Right atrium auricular region (tissue), 2 donors: ENCODE results near the gene REG4. TPM values are rescaled to one million over a fixed set of nuclear protein-coding genes. Genes with fewer than 3 reads are reported as not detected.
"Not testable (repeated sequence)": the region's sequence is repeated elsewhere in the genome, so short reads cannot be mapped to it uniquely, and the experiment has no call there.

Source experiments
- DNase-seq: peaks from one replicate; pipeline ENCODE4 v3.0.0-alpha.2; 2019; ENCODE audit warnings: low spot score
- H3K27ac ChIP-seq, 2 donors: fragments of 200-600 bp; sonication (generic); 1 replicate in 1 of 2; 2 replicates in 1 of 2; pipeline ENCODE4 v1.5.1; 2016 to 2019
- H3K27me3 ChIP-seq, 2 donors: fragments of 200-600 bp; sonication (generic); one replicate each; pipeline versions ENCODE4 v1.5.1 to v1.6.0; 2017 to 2019
- H3K36me3 ChIP-seq: fragments of 200-600 bp; sonication (generic); one replicate; pipeline ENCODE4 v1.5.1; 2016
- H3K4me1 ChIP-seq, 2 donors: fragments of 200-600 bp; sonication (generic); one replicate each; pipeline versions ENCODE4 v1.5.1 to v1.6.0; 2017 to 2019
- H3K4me3 ChIP-seq, 2 donors: fragments of 200-600 bp; sonication (generic); 1 replicate in 1 of 2; 2 replicates in 1 of 2; pipeline ENCODE4 v1.5.1; 2017 to 2019; ENCODE audit warnings: mild to moderate bottlenecking in 1 of 2, moderate library complexity in 1 of 2
- H3K9me3 ChIP-seq, 2 donors: fragments of 200-600 bp; sonication (generic); one replicate each; pipeline ENCODE4 v1.5.1; 2019
- CTCF ChIP-seq, 2 donors: fragments of 200-600 bp; sonication (generic); IDR thresholded peaks; one replicate each; pipeline ENCODE4 v1.5.1; 2019; ENCODE audit warnings: antibody characterized with exemption in 2 of 2
- total RNA-seq, 2 donors: library from RNA; depleted of rRNA; stranded (reverse); fragments of >200 nt; gene quantifications; one replicate each; pipeline ENCODE4 v1.1.0, GENCODE V29; 2016

Gene REG4
- total RNA-seq, 2 donors from 2014 or later: not detected

DNA sequence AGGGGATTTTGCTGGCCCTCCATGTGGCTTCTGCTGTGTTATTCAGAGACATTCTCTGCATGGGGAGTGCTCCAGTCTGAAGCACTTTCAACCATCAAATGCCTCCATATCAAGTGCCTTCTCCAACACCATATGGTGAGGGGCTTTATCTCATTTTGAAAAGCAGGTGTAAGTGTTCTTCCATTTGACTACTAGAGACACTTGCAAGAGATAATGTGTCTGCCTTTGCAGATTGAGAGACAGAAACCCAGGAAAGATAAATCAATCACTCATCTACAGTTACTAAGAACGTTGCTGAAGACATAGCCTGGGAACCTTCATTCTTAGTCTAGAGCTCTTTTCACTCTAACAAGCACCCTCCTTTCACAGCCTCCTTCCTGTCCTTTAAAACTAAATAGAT, 29.5 kb upstream of the REG4 start:
- Histone ChIP-seq H3K4me3 (no peak overlapping the region), H3K36me3 (no peaks in the 10 kb centered on the region), H3K27me3 (no peaks in the 10 kb centered on the region), H3K4me1 (no peaks in the 10 kb centered on the region), H3K27ac (no peak overlapping the region), H3K9me3 (no peaks in the 10 kb centered on the region)
- no peak for DNase-seq
- TF ChIP-seq CTCF (IDR thresholded peaks at IDR 0.05): no peak

GRCh38 chr1:119838236-119838635, 27.0 kb upstream of the REG4 start:
- Histone ChIP-seq H3K36me3 (no peaks in the 10 kb centered on the region), H3K27ac (no peak overlapping the region), H3K27me3 (no peaks in the 10 kb centered on the region), H3K9me3 (no peaks in the 10 kb centered on the region), H3K4me1 (no peaks in the 10 kb centered on the region), H3K4me3 (no peak overlapping the region)
- TF ChIP-seq CTCF (IDR thresholded peaks at IDR 0.05): no peak
- no peak for DNase-seq

DNA sequence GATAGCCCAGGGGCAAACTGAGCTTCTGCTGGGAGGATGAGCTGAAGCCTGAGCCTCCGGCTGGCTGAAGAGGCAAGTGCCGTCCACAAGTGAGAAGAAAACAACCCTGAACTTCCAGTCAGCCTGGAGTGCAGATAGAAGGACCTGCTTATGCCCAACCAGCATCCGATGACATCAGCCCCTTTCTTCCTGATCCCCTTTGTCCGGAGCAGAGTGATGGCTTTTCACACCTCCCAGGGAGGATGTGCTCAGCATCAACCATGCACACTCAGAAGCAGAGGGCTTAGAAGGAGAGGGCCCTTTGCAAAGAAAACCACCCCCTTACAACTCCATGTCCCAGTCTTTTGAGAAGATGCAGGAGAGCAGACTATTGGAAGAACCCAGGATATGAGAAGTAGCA, 23.7 kb upstream of the REG4 start:
- H3K4me1 ChIP-seq: no peaks in the 10 kb centered on the region
- H3K36me3 ChIP-seq: no peaks in the 10 kb centered on the region
- no peak for TF ChIP-seq CTCF (IDR thresholded peaks at IDR 0.05)
- no peak overlapping the region for H3K4me3 ChIP-seq
- H3K27ac ChIP-seq: no peak overlapping the region
- DNase-seq: no peak
- H3K27me3 ChIP-seq: no peaks in the 10 kb centered on the region
- H3K9me3 ChIP-seq: no peaks in the 10 kb centered on the region

GRCh38 chr1:119831027-119831426, 19.8 kb upstream of the REG4 start:
- no peak overlapping the region for H3K27ac ChIP-seq
- no peaks in the 10 kb centered on the region for H3K9me3 ChIP-seq
- no peaks in the 10 kb centered on the region for H3K36me3 ChIP-seq
- TF ChIP-seq CTCF (IDR thresholded peaks at IDR 0.05): no peak
- no peaks in the 10 kb centered on the region for H3K4me1 ChIP-seq
- H3K4me3 ChIP-seq: no peak overlapping the region
- H3K27me3 ChIP-seq: no peaks in the 10 kb centered on the region
- DNase-seq: no peak

GRCh38 chr1:119829625-119830024, 18.4 kb upstream of the REG4 start:
- H3K4me3 ChIP-seq: no peak overlapping the region
- DNase-seq: no peak
- no peak overlapping the region for H3K27ac ChIP-seq
- no peak for TF ChIP-seq CTCF (IDR thresholded peaks at IDR 0.05)
- H3K9me3 ChIP-seq: no peaks in the 10 kb centered on the region
- no peaks in the 10 kb centered on the region for H3K36me3 ChIP-seq
- no peaks in the 10 kb centered on the region for H3K4me1 ChIP-seq
- no peaks in the 10 kb centered on the region for H3K27me3 ChIP-seq

GRCh38 chr1:119829006-119829405, 17.7 kb upstream of the REG4 start:
- not testable (repeated sequence) for H3K27ac ChIP-seq, H3K4me1 ChIP-seq, H3K27me3 ChIP-seq, DNase-seq, H3K36me3 ChIP-seq, H3K9me3 ChIP-seq, H3K4me3 ChIP-seq
